NCI-H2171 (cell line): ENCODE results near the gene TMEM232.

Experiments used
- DNase-seq: peaks from one replicate; lab custom pipeline; 2025; lab: John Stamatoyannopoulos, UW

Gene TMEM232

DNA sequence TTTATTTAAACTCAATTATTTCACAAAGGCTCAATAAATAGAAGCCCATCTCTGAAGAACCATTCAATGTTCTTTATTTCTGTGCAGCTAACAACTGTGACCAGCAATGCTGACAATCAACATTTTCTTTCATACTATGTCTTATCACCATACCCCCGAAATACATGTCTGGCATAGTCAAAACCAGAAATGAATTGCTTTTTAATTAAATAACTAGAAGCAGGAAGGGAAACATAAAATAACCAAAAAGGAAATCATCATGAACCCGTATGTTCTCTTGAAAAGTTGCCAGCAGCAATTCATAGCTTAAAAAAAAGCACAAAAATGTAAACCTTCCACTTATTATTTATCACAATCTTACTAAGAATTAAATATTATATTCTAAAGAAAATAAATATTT is 212.4 kb downstream of the TMEM232 start:
- no peak for DNase-seq

DNA sequence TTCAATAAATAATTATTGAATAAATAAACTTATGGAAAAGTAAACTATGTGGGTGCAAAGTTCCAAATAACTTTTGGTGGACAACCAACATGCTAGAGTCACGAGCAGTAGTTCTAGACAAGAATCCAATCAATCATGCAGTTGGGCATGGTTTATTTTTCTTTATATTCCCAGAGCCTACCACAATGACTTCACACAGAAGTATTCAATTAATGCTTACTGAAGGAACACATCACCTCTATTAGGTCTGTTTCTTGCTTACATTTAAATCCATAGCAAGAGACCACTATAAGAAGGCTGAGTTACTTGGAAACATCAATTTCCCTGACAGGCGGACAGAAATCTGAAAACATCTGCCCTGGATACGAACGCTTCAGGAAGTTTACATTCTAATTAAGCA is 214.2 kb downstream of the TMEM232 start:
- DNase-seq, result no peak

DNA sequence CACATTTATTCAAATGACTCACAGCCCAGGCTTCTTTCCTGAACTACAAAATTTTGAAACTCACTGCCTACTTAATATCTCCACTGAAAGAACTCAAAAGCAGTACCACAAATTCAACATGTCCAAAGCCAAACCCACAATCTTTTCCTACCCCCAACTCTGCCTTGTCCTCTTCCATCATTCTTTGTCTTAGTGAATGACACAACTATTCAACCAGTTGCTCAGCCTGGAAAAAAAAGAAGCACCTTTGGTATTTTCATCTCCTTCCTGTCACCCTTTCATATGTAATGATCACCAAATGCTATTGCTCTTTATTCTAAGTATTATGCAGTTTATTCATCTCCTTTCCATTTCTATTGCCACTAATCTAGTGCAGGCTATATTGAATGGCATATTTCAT is 216.3 kb downstream of the TMEM232 start:
- DNase-seq, result no peak

DNA sequence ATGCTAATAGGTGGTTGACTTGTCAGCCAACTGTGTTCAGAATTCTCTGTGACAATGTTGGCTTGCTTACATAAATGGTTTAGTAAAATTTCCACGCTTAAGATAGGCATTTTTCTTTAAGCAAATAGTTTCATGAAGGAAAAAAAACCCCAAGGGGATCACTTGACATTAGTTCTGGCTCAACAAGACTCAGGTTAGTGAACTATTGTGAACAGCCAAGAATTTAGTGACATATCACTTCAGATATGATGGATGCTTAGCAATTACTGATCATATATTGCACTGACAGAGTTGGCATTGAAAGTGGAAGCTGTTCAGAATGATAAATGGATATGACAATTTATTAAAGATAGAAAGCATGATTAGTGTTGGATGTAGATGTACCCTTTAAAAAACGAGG is 218.5 kb downstream of the TMEM232 start:
- no peak for DNase-seq

DNA sequence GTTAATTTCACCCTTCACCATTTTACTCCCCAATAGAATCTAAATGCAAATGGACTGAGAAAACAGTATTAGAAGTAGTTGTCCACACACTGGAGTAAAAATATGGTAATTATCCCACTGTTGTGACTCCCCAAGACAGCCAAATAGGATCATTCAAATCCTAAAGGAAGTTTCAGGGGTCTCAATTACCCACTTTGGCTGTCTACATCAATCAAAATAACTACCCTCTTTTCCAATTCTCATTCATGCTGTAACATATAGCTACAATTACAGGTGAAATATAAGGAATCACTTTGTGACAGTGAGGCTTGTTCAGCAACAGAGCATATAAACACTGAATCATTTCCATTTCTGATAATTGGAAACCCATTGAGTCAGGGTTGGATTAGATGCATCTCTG is 220.1 kb downstream of the TMEM232 start:
- DNase-seq, result no peak

DNA sequence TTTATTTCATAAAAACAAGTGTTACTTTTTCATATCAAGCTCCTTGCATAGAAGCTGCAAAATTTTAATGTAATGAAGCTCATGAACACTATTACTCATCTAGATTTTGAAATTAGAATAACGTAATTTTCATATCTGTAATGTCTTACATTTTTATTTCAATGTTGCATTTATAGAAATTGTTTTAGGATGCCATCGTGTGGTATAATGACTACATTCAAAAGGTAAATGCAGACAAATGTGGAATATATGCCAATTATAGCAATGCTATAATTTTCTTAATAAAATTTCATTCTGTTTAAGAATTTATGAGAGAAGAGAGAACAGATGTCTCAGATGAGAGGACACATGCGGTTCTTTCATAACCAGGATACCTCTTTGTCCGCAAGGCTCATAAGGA is 230.2 kb downstream of the TMEM232 start:
- DNase-seq, result no peak

DNA sequence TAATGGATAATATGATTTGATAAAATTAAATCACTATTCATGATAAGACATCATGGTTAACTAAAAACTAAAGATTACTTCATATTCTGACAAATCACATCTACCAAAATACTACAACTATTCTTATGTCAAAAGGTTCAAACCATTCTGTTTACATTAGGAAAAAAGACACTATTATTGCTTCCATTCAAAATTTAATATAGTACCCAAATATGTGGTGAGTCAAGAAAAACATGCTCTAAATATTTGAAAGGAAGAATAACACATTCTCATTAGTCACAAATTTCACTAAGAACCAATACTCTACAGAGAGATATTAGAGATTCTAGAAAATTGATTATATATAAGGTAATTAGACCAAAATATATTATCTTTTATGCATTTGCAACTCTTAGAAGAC is 234.0 kb downstream of the TMEM232 start:
- DNase-seq, result no peak

DNA sequence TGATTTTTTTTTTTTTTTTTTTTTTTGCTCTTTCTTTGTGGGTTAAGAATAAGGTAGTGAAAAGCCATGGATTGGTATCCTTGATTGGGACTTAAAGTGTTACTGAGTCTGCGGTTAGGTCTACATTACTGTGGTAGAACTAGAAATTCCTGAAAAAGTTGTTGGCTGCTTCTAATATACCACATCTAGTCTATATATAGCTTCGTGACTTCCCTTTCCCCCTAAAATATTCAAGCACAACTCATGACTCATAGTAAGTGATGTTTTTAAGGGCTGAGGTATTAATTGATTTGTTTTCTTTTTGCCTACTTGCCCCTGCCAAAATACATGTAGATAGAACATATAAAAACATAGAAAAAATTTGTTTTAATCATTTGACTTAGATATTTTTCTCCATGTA is 247.6 kb downstream of the TMEM232 start:
- DNase-seq, result no peak

DNA sequence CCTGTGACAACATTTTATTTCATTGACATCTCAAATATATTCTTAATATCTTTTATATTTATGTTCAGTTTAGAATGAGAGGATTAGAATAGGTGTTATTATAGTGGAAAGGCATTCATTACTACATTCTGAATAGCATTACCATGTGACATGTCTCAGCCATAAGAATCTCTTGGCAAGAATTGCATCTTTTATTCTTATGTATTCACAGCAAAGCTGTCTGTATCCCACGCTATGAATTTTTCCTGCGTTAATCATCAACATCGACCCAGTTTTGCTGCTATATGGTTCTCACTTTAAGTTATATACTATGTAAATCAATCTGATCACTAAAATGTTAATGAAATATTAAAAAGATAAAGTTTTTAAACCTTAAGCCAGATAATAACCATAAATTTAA is 248.6 kb downstream of the TMEM232 start:
- DNase-seq, result no peak

DNA sequence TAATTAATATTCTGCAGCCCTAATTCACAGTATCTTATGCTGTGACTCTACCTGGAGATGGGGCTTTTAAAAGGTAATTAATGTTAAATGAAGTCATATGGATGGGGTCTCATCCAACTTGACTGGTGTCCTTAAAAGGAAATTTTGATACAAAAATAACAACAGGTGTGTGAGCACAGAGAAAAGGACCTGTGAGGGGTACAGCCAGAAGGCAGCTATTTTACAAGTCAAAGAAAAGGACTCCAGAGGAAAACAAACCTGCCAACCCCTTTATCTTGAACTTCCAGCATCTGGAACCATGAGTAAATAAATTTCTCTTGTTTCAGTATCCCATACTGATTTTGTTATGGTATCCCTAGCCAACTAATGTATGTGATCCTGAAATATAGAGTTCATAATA is 250.3 kb downstream of the TMEM232 start:
- DNase-seq, result peak; percentile 4

DNA sequence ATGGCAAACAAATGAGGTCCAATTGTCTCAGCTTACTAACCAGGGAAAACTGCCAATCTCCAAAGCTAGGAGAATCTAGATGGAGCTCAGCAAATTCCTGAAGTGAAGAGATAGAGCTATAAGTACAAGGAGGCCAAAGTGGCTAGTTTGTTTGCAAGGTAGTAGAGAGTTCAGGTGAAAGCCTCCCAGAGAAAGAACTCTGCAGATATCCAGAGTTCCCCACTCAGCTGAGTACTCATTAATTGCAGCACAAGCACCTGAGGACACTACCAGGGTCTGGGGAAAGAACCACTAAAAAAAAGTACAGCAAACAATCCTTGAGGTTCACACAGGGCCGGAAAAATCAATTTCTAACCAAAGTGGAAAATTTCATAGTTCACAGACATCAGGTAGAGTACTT is 250.9 kb downstream of the TMEM232 start:
- DNase-seq, result no peak

DNA sequence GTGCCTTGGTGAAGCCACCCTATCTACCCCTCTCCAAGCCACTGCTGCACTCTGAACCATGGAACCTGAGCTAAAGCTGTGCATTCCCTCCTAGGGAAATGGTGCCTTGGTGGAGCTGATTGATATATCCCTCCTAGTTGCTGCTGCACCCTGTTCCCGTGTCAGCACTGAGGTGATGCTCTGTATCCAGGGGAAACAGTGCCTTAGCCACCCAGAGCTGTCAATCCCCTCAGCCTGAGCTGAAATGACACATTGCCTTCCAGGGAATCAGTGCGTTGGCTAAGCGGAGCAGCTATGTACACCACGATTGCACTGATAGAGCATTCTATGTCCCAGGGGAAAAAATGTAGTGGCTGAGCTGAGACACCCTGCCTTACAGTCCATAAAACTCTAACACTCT is 257.0 kb downstream of the TMEM232 start:
- DNase-seq, result no peak

DNA sequence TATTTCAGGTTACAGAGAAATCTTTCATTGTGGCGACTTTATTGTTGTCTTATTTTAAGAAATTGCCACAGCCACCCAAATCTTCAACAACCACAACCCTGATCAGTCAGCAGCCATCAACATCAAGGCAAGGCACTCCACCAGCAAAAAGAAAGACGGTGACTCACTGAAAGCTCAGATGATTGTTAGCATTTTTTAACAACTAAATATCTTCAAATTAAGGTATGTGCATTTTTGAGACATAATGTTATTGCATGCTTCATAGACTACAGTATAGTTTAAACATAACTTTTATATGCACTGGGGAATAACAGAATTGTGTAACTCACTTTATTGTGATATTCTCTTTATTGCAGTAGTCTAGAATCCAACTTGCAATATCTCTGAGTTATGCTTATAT is 263.4 kb downstream of the TMEM232 start:
- no peak for DNase-seq

DNA sequence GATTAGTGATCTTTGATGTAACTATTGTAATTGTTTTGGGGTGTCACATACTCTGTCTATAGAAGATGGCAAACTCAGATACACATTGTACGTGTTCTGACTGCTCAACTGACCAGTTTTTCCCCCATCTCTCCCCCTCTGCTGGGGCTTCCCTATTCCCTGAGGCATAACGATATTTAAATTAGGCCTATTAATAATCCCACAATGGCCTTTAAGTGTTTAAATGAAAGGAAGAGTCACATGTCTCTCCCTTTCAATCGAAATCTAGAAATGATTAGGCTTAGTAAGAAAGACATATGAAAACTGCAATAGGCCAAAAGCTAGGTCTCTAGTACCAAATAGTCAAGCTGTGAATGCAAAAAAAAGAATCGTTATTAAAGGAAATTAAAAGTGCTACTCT is 265.6 kb downstream of the TMEM232 start:
- DNase-seq, result no peak

DNA sequence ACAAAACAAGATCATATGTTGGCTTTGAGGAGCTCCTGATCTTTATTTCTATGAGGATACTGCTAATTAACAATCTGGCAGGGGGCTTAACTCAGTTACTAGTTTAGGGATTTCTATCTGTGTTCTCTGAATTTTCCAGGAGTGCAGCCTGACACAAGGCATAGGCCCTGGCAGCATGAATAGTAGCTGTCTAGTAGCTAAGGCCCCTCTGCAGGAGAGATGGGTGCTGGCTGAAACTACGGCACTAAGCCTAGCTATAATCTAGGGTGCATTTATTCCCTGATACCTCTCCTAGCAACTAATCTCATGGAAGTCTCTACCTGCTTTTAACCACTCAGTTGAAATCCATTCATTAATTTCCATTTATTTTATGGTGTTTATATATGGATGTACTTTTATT is 268.2 kb downstream of the TMEM232 start:
- no peak for DNase-seq

DNA sequence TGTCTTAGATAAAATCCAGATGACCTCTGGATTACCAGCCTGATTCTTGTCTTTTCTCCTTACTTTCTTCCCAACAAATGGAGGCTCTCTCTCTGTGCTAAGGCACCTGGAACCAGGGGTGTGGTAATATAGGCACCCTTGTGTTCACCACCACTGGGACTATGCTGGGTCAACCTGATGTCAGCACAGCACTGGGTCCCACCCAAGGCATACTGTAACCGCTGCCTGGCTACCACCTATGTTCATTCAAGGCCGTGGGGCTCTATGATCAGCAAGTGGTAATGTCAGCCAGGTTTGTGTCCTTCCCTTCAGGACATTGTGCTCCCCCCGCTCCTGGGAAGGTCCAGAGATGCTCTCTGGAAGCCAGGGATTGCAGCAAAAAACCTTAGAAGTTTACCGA is 283.6 kb downstream of the TMEM232 start:
- no peak for DNase-seq

DNA sequence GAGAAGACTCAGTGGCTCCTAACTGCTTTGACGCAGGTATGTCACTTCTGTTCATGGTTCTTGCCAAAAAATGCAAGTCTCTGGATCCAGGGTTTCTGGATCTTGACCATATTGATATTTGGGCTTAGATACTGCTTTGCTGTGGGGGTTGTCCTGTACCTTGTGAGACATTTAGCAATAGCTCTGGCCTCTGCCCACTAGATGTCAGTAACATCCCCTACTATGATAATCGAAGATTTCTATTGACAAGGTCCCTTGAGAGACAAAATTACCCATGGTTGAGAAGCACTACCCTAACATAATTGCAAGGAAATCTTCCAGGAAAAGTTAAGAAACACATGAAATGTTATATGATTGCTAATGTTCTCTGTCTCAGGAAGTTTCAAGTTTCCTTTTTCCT is 285.4 kb downstream of the TMEM232 start:
- no peak for DNase-seq

DNA sequence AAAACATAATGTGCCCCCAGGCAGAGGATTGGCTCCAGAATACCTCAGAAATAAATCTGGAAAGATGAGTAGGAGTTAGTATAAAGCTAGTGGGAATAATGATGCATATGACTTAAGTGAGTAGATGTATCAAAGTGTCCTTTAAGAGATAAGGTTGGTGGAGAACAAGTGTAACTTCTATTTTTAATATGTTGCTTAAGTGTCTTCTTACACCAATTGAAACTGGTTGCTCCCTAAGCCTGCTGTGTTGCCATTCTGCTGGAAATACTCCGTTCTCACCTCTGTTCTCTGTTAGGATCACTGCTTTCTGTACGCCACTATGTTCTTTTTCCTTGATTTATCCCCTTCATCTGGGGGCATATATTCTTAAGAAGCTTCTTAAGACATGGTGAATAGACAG is 286.4 kb downstream of the TMEM232 start:
- no peak for DNase-seq

DNA sequence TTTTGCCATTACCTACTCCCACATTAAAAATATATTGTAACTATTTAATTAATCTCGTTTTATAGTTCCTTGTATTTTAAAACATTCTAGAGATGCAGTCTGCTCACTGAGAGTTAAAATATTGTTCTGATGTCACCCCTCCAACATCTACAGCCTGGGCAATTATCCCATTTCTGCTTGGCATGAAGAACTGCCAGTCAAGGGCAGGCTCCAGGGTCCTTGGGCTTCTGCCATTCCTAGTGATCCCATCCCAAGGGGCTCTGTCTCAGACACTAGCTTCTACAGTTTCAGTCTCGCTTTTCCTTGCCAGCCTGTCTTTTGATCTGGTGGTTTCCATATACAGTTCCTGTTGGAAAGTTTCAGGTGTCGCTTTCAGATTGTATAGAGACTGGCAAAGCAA is 287.2 kb downstream of the TMEM232 start:
- peak; percentile 19 for DNase-seq

DNA sequence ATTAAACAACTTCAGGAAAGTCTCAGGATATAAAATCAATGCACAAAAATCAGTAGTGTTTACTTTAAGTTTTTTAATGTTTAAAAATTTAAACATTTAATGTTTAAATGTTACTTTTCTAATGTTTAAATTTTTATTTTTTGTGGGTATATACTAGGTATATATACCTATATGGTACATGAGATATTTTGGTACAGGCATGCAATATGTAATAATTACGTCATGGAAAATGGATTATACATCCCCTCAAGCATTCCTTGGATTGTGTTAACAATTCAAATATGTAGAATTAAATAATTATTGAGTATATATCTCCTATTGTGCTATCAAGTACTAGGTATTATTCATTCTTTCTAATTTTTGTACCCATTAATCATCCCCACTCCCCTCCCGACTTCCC is 291.3 kb downstream of the TMEM232 start:
- DNase-seq, result no peak

DNA sequence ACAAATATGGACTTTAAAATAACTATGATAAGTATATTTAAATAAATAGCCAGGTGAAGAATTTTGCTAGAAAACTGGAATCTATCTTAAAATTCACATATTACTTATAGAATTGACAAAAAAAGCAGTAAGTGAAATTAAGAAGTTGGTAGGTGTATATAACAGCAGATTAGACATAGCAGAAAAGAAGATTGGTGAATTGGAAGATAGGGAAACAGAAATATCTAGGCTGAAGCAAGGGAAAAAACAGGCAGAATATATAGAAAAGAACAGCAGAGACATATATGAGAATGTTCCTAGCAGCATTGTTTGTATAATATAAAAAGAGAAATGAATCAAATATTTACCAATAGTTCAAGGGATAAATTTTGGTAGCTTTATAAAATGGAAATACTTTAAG is 294.9 kb downstream of the TMEM232 start:
- DNase-seq, result no peak

DNA sequence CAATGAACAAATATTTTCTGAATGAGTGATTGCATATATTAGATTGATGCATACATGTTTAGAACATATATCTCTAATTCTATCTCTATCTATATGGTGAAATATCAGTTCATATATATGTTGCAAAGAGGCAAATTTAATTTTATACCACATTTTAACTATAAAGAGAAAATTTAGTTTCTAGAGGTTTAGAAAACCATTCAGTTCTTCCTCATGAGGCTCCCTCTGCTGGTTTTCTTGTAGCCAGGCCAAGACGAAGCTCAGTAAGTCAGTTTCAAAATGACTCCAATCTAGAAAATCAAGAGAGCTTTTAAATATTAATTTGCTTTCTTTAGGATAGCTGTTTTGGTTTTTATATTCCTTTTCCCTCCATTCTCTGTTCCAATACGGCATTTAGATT is 312.1 kb downstream of the TMEM232 start:
- DNase-seq, result no peak

DNA sequence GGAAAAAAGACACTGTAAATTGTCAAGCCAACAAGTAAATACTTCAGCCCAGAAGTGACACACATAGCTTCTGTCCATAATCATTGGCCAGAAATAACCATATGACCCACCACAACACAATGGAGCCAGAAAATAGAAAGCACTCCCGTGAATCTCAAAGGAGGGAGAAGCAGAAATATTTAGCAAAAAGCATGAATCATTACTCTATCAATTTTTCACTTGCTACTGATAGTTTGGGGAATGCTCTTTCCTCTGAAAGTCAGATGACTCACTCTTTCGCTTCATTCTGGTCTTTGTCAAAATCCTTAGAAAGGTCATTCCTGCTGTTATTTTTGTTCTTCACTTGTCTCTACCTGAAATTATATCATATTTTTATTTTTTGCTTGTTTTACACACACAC is 312.6 kb downstream of the TMEM232 start:
- no peak for DNase-seq

DNA sequence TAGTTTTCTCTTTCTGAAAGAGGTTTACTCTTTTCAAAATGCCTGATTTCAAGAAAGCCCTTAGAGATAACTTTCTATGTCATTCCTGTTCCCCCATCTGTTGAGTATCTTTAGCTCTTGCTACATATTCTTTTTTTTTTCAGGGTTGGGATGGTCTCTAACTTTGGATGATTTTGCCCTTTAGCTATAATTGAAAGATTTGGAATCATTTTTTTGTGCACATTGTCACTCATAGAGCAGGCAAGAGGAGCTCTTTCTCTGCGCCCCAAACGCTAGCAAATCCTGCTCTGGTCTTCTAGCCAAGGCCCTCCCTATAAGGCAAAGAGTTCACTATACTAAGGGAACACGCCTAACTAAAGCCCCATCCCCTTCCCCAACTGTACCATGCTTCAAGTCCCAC is 316.9 kb downstream of the TMEM232 start:
- no peak for DNase-seq

DNA sequence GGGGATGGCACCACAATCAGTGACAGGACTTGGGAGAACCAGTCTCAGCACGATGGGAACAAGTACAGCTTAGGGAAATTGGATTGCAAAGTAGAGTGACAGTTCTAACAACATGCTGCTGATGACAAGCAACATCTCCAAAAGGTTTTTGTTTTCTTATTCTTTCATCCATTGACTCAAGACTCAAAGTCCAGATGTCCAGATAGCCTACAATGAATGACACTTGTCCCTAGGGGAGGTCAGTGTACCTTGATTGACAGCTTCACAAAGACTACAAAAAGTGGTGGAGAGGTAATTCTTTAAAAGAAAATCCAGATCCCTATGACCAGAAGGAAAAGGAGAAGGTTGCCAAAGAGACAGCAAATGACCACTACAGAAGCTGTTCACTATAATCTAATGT is 323.9 kb downstream of the TMEM232 start:
- DNase-seq, result no peak
